ENCODE data around the gene CAB39L. TPM values are rescaled to one million over a fixed set of nuclear protein-coding genes. Genes with fewer than 3 reads are reported as not detected.

The CAB39L gene
- total RNA-seq, 1 donor from 2014 or later: 13.2 TPM

DNA sequence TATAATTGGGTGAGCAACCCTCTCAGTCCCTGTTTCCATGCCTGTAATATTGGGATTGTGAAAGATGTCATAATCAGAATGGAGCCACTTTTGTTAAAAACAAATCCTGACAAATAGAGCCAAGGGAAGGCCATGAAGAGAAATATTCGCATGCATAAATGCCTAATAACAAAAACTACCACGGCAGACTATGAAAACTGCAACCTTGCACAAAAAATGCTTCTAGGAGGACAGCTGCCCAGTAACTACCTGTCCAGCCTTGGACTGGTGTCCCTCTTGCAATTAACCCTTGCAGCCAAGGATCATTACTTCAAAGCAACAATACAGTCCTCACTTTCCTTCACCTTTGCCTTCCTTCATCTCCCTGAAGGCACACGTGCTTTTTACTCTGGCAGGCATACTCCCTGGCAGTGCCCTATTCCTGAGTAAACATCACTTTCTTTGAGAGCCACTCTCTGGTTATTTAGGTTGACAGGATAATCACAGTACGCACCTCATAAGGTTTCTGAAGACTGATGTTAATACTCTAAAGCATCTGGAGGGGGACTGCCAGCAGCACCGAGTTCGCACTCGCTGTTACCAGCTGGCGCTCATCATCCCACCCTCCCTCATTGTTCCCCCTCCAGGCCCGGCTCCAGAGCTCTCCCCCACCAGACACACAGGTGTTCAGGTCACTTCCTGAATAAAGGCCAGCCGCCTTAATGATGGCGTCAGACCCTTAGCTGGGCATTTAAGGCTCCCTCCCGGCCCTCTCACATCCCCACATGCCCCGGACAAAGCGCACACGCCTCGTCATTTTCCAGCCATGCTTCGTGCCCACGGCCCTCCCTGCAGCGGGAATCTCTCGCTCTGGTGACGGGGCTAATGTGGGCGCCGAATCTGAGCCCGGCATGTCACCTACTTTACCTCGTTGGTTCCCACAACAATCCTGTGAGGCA is 138.8 kb downstream of the CAB39L start:
- H3K4me1 ChIP-seq (ENCODE audit: insufficient read depth, low read length): peaks cover 22% of the 10 kb centered on the region
- H3K9me3 ChIP-seq (ENCODE audit: insufficient read depth, low read depth, low read length): no peaks in the 10 kb centered on the region
- H3K27me3 ChIP-seq (ENCODE audit: insufficient read depth, low read length): no peaks in the 10 kb centered on the region
- H2AFZ ChIP-seq (ENCODE audit: low read depth, low read length): no peak overlapping the region
- no peak for FAIRE-seq
- H3K27ac ChIP-seq (ENCODE audit: low read depth, low read length): no peak overlapping the region
- Mint-ChIP-seq H3K36me3 (ENCODE audit: low read depth, unreplicated experiment) (peaks cover 17% of the 10 kb centered on the region), H3K4me1 (ENCODE audit: low read depth, unreplicated experiment) (peaks cover 10% of the 10 kb centered on the region), H3K4me3 (ENCODE audit: unreplicated experiment) (no peak overlapping the region), H3K27me3 (ENCODE audit: low read depth, unreplicated experiment) (no peaks in the 10 kb centered on the region), H3K27ac (ENCODE audit: unreplicated experiment) (no peak overlapping the region), H3K9me3 (ENCODE audit: unreplicated experiment) (no peaks in the 10 kb centered on the region)
- no peak overlapping the region for H3K9ac ChIP-seq (ENCODE audit: low read length)
- H3K4me2 ChIP-seq (ENCODE audit: low read length): no peak overlapping the region
- H3K36me3 ChIP-seq (ENCODE audit: insufficient read depth, low read length): no peaks in the 10 kb centered on the region
- no peak for TF ChIP-seq EZH2 (IDR thresholded peaks at IDR 0.05; ENCODE audit: insufficient read depth, low read length)
- TF ChIP-seq, protein P1, sequence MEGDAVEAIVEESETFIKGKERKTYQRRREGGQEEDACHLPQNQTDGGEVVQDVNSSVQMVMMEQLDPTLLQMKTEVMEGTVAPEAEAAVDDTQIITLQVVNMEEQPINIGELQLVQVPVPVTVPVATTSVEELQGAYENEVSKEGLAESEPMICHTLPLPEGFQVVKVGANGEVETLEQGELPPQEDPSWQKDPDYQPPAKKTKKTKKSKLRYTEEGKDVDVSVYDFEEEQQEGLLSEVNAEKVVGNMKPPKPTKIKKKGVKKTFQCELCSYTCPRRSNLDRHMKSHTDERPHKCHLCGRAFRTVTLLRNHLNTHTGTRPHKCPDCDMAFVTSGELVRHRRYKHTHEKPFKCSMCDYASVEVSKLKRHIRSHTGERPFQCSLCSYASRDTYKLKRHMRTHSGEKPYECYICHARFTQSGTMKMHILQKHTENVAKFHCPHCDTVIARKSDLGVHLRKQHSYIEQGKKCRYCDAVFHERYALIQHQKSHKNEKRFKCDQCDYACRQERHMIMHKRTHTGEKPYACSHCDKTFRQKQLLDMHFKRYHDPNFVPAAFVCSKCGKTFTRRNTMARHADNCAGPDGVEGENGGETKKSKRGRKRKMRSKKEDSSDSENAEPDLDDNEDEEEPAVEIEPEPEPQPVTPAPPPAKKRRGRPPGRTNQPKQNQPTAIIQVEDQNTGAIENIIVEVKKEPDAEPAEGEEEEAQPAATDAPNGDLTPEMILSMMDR (IDR thresholded peaks at IDR 0.05; ENCODE audit: insufficient read depth, low read depth, low read length): no peak
- no peaks in the 10 kb centered on the region for H3K79me2 ChIP-seq (ENCODE audit: insufficient read depth, low read length)
- no peak overlapping the region for H3K4me3 ChIP-seq (ENCODE audit: insufficient read depth, low read depth, low read length)
- H4K20me1 ChIP-seq (ENCODE audit: insufficient read depth, low read length): no peaks in the 10 kb centered on the region
- DNase-seq (ENCODE audit: low read depth): no peak

DNA sequence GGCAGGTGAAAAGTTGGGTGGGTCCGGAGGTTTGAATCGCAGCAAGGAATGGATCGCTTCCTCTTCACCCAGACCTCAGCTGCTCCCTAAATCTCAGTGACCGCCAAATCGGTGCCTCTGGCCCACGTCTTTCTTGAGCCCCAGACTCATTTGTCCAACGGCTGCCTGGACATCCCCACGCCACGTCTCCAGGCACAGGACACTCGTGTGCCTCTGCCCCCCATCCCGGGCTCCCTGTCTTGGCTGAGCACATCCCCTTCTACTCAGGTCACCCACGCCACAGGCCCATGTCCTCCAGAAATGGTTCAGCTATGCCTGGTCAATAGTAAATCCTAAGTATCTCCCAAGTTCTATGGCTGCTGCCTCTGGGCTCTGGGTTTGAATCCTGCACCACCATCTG is 139.5 kb downstream of the CAB39L start:
- Mint-ChIP-seq H3K36me3 (ENCODE audit: low read depth, unreplicated experiment) (peaks cover 13% of the 10 kb centered on the region), H3K4me3 (ENCODE audit: unreplicated experiment) (no peak overlapping the region), H3K27me3 (ENCODE audit: low read depth, unreplicated experiment) (no peaks in the 10 kb centered on the region), H3K9me3 (ENCODE audit: unreplicated experiment) (no peaks in the 10 kb centered on the region), H3K27ac (ENCODE audit: unreplicated experiment) (no peak overlapping the region), H3K4me1 (ENCODE audit: low read depth, unreplicated experiment) (peaks cover 10% of the 10 kb centered on the region)
- Histone ChIP-seq H3K4me1 (ENCODE audit: insufficient read depth, low read length) (peaks cover 22% of the 10 kb centered on the region), H3K27ac (ENCODE audit: low read depth, low read length) (no peak overlapping the region), H3K79me2 (ENCODE audit: insufficient read depth, low read length) (no peaks in the 10 kb centered on the region), H2AFZ (ENCODE audit: low read depth, low read length) (no peak overlapping the region), H3K9ac (ENCODE audit: low read length) (no peak overlapping the region), H3K9me3 (ENCODE audit: insufficient read depth, low read depth, low read length) (no peaks in the 10 kb centered on the region), H3K4me3 (ENCODE audit: insufficient read depth, low read depth, low read length) (no peak overlapping the region), H3K4me2 (ENCODE audit: low read length) (no peak overlapping the region), H3K36me3 (ENCODE audit: insufficient read depth, low read length) (no peaks in the 10 kb centered on the region), H4K20me1 (ENCODE audit: insufficient read depth, low read length) (no peaks in the 10 kb centered on the region), H3K27me3 (ENCODE audit: insufficient read depth, low read length) (no peaks in the 10 kb centered on the region)
- DNase-seq (ENCODE audit: low read depth) (no peak), FAIRE-seq (no peak)
- TF ChIP-seq, protein P1 (IDR thresholded peaks at IDR 0.05; ENCODE audit: insufficient read depth, low read depth, low read length): no peak
- TF ChIP-seq EZH2 (IDR thresholded peaks at IDR 0.05; ENCODE audit: insufficient read depth, low read length): no peak

Measured in astrocyte (in vitro differentiated cells and primary cell).